CD4-positive, alpha-beta T cell (primary cell): Measurements from ENCODE around the gene BTBD9. TPM values are rescaled to one million over a fixed set of nuclear protein-coding genes. Genes with fewer than 3 reads are reported as not detected.

Experiments
- ATAC-seq: fragments of 200-7000 bp; cut with Tn5 transposase; one replicate; pipeline ENCODE4 v1.10.0; 2022; ENCODE audit warnings: mild to moderate bottlenecking; ENCODE audit not compliant: poor library complexity
- CTCF ChIA-PET: fragments of 350-600 bp; sonication (Branson Sonifier 250); formaldehyde crosslinking; loops from one replicate; lab custom pipeline; 2021; ENCODE audit warnings: antibody characterized with exemption, inconsistent platforms; lab: Charles Lee
- POLR2A ChIA-PET: fragments of 350-600 bp; sonication (Branson Sonifier 250); formaldehyde crosslinking; loops from one replicate; lab custom pipeline; 2021; ENCODE audit warnings: antibody characterized with exemption, inconsistent platforms; lab: Charles Lee
- DNase-seq, 14 experiments: peaks; one replicate each; pipeline ENCODE4 v3.0.0-alpha.2; 2013 to 2020; ENCODE audit warnings: mixed read lengths in 2 of 14
- H3K27ac ChIP-seq, 2 donors: one replicate each; pipeline versions ENCODE4 v1.5.1 to v1.7.0; 2013; ENCODE audit warnings: low read length in 2 of 2, low read depth in 1 of 2, mild to moderate bottlenecking in 1 of 2
- H3K27me3 ChIP-seq, 2 experiments: 1 replicate in 1 of 2; 2 replicates in 1 of 2; pipeline versions ENCODE4 v1.6.1 to v1.7.0; 2013; ENCODE audit warnings: low read length in 2 of 2, control low read depth in 1 of 2, mild to moderate bottlenecking in 1 of 2, moderate library complexity in 1 of 2; ENCODE audit not compliant: insufficient read depth in 2 of 2, control insufficient read depth in 1 of 2
- H3K36me3 ChIP-seq: one replicate; pipeline ENCODE4 v1.6.1; 2013; ENCODE audit warnings: low read length, control low read depth; ENCODE audit not compliant: insufficient read depth
- H3K4me1 ChIP-seq: one replicate; pipeline ENCODE4 v1.6.1; 2013; ENCODE audit warnings: low read length, control low read depth; ENCODE audit not compliant: insufficient read depth
- H3K4me3 ChIP-seq: one replicate; pipeline ENCODE4 v1.5.1; 2013; ENCODE audit warnings: mild to moderate bottlenecking, low read length, moderate library complexity
- H3K9me3 ChIP-seq, 2 experiments: 1 replicate in 1 of 2; 2 replicates in 1 of 2; pipeline versions ENCODE4 v1.6.1 to v1.7.0; 2013; ENCODE audit warnings: low read length in 2 of 2, mild to moderate bottlenecking in 2 of 2, control low read depth in 1 of 2, moderate library complexity in 1 of 2; ENCODE audit not compliant: control insufficient read depth in 1 of 2, insufficient read depth in 1 of 2
- H3K27ac Mint-ChIP-seq: one replicate; pipeline ENCODE4 v1.8.0; 2020; ENCODE audit warnings: mixed read lengths
- H3K27me3 Mint-ChIP-seq: one replicate; pipeline ENCODE4 v1.8.0; 2021; ENCODE audit warnings: mixed read lengths
- H3K36me3 Mint-ChIP-seq: one replicate; pipeline ENCODE4 v1.8.0; 2021; ENCODE audit warnings: low read depth, mixed read lengths
- H3K4me1 Mint-ChIP-seq: one replicate; pipeline ENCODE4 v1.8.0; 2021; ENCODE audit warnings: low read depth, mixed read lengths
- H3K4me3 Mint-ChIP-seq: one replicate; pipeline ENCODE4 v1.8.0; 2020; ENCODE audit warnings: mild to moderate bottlenecking, mixed read lengths
- H3K9me3 Mint-ChIP-seq: one replicate; pipeline ENCODE4 v1.8.0; 2020; ENCODE audit warnings: mixed read lengths
- CTCF ChIP-seq: fragments of 200-600 bp; IDR thresholded peaks from one replicate; pipeline ENCODE4 v1.8.0; 2022; ENCODE audit warnings: antibody characterized with exemption, mild to moderate bottlenecking
- intact Hi-C, 2 experiments: fragments of 100-400 bp; cut with DNase I in 1 of 2; cut with micrococcal nuclease in 1 of 2; formaldehyde crosslinking; loops; one replicate each; pipeline versions ENCODE4 v1.15.1 to v1.9.0; 2023 to 2025; cut with DNase I, micrococcal nuclease
- total RNA-seq, 174 experiments: library from RNA in 2 of 174; stranded (reverse) in 2 of 174; gene quantifications; one replicate each; pipeline ENCODE4 v1.2.3 and lab custom pipeline; 2021 to 2026

BTBD9 gene
- total RNA-seq, 2 experiments from 2014 or later: 58.7 to 59.3 TPM

GRCh38 chr6:38572186-38572813, 67.4 kb downstream of the BTBD9 start:
- Mint-ChIP-seq H3K4me3 (peak overlapping the region; percentile 50), H3K27ac (peak overlapping the region; percentile 79), H3K4me1 (peaks cover 25% of the 10 kb centered on the region), H3K27me3 (no peaks in the 10 kb centered on the region), H3K9me3 (no peaks in the 10 kb centered on the region), H3K36me3 (peaks cover 54% of the 10 kb centered on the region)
- peak overlapping the region; percentile 4 for H3K4me3 ChIP-seq
- H3K27me3 ChIP-seq: no peaks in the 10 kb centered on the region
- peaks cover 7% of the 10 kb centered on the region for H3K4me1 ChIP-seq
- TF ChIP-seq CTCF: no peak
- peaks cover 16% of the 10 kb centered on the region for H3K36me3 ChIP-seq
- no peaks in the 10 kb centered on the region for H3K9me3 ChIP-seq
- intact Hi-C loops: no loop called here
- DNase-seq (peak in 3 of 14 experiments; percentile 64 to 84 (median 67)), ATAC-seq (peak; percentile 94)
- H3K27ac ChIP-seq: peak overlapping the region; percentile 14 to 57
- ChIA-PET CTCF (interaction anchor here (0.9 kb wide), 1 partner anchor 12 kb away, joined by 3 read pairs; no protein-coding TSS in a partner anchor), POLR2A (interaction anchor here (0.8 to 1.9 kb wide), 2 partner anchors 21 to 67 kb away, joined by 3 to 11 read pairs; partner anchors contain the start of gene BTBD9)

GRCh38 chr6:38571721-38572120, 68.0 kb downstream of the BTBD9 start:
- CTCF ChIA-PET: interaction anchor here (0.9 kb wide), 1 partner anchor 11 kb away, joined by 3 read pairs; no protein-coding TSS in a partner anchor
- ATAC-seq: no peak

GRCh38 chr6:38570750-38571149, 69.0 kb downstream of the BTBD9 start:
- Mint-ChIP-seq H3K9me3 (no peaks in the 10 kb centered on the region), H3K27ac (peak overlapping the region; percentile 79), H3K27me3 (no peaks in the 10 kb centered on the region), H3K4me3 (no peak overlapping the region), H3K36me3 (peaks cover 46% of the 10 kb centered on the region), H3K4me1 (peaks cover 25% of the 10 kb centered on the region)
- TF ChIP-seq CTCF: peak; percentile 35
- peak in 1 of 14 experiments; percentile 21 for DNase-seq
- Histone ChIP-seq H3K27me3 (no peaks in the 10 kb centered on the region), H3K4me1 (peaks cover 7% of the 10 kb centered on the region), H3K4me3 (no peak overlapping the region), H3K9me3 (no peaks in the 10 kb centered on the region), H3K36me3 (peaks cover 10% of the 10 kb centered on the region), H3K27ac (no peak overlapping the region)
- no peak for ATAC-seq
- CTCF ChIA-PET: interaction anchor here (0.9 kb wide), 2 partner anchors 22 to 316 kb away, joined by 3 read pairs; no protein-coding TSS in a partner anchor
- POLR2A ChIA-PET: interaction anchor here (0.9 kb wide), 1 partner anchor 13 kb away, joined by 3 read pairs; no protein-coding TSS in a partner anchor
- intact Hi-C loops: no loop called here

More at GRCh38 chr6:38571721-38572120, 68.0 kb downstream of the BTBD9 start:
- Mint-ChIP-seq H3K4me3 (peak overlapping the region; percentile 50), H3K27ac (peak overlapping the region; percentile 79), H3K36me3 (peaks cover 50% of the 10 kb centered on the region), H3K27me3 (no peaks in the 10 kb centered on the region), H3K9me3 (no peaks in the 10 kb centered on the region), H3K4me1 (peaks cover 25% of the 10 kb centered on the region)
- intact Hi-C loops: no loop called here
- H3K4me1 ChIP-seq: peaks cover 7% of the 10 kb centered on the region
- no peaks in the 10 kb centered on the region for H3K27me3 ChIP-seq
- no peaks in the 10 kb centered on the region for H3K9me3 ChIP-seq
- H3K36me3 ChIP-seq: peaks cover 16% of the 10 kb centered on the region
- peak overlapping the region; percentile 14 to 57 for H3K27ac ChIP-seq
- DNase-seq: no peak
- H3K4me3 ChIP-seq: no peak overlapping the region
- TF ChIP-seq CTCF: no peak
- POLR2A ChIA-PET: interaction anchor here (0.6 to 1.9 kb wide), 3 partner anchors 21 to 543 kb away, joined by 3 to 11 read pairs (median 3); partner anchors contain the start of genes BTBD9 and SAYSD1
